ENCODE results near the gene GLUL.

DNA sequence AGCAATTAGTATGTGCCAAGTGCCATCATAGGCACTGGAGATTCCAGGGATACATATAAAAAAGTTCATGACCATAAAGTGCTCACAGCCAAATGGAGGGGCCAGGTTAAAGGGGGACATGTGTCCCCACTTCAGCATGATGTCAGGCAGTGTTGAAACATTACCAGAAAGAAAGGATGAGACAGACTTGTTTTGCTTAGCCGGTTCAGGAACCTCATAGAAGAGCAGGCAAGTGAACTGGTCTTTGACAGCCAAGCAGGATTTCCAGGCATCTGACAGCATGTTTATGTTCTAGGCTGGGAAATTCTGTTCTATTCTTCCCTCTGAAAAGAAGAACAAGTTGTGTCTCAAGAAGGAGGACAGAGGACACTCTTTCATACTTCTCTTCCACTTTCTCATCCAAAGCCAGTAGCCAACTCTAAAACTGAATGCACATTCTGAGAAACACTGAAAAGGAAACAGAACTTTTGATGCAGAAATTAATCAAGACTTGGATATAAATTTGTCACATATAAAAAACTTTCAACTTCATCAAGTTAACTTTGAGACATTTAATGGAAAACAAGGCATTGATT lies 39.7 kb downstream of the GLUL start:
- TF ChIP-seq, protein P1, sequence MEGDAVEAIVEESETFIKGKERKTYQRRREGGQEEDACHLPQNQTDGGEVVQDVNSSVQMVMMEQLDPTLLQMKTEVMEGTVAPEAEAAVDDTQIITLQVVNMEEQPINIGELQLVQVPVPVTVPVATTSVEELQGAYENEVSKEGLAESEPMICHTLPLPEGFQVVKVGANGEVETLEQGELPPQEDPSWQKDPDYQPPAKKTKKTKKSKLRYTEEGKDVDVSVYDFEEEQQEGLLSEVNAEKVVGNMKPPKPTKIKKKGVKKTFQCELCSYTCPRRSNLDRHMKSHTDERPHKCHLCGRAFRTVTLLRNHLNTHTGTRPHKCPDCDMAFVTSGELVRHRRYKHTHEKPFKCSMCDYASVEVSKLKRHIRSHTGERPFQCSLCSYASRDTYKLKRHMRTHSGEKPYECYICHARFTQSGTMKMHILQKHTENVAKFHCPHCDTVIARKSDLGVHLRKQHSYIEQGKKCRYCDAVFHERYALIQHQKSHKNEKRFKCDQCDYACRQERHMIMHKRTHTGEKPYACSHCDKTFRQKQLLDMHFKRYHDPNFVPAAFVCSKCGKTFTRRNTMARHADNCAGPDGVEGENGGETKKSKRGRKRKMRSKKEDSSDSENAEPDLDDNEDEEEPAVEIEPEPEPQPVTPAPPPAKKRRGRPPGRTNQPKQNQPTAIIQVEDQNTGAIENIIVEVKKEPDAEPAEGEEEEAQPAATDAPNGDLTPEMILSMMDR (conservative IDR thresholded peaks at IDR 0.05) = no peak
- TF ChIP-seq ZFX (IDR thresholded peaks at IDR 0.05) = no peak
